GM19328 (cell line): ENCODE data around the gene PLEKHG3.

Source experiments
- ATAC-seq: cut with Tn5 transposase; IDR thresholded peaks from one replicate; pipeline ENCODE4 v1.9.1; 2021; ENCODE audit warnings: mild to moderate bottlenecking, moderate library complexity; ENCODE audit not compliant: unreplicated experiment

The PLEKHG3 gene

GRCh38 chr14:64777461-64777860 is 73.2 kb downstream of the PLEKHG3 start:
- ATAC-seq = no peak

GRCh38 chr14:64778104-64778754 is 74.0 kb downstream of the PLEKHG3 start:
- ATAC-seq = no peak

GRCh38 chr14:64779472-64779871 is 75.2 kb downstream of the PLEKHG3 start:
- no peak for ATAC-seq

- ATAC-seq = no peak
Observed at GRCh38 chr14:64782196-64782595, 78.0 kb downstream of the PLEKHG3 start.

GRCh38 chr14:64784006-64784405 is 79.8 kb downstream of the PLEKHG3 start:
- ATAC-seq = no peak

GRCh38 chr14:64786296-64787149 is 82.3 kb downstream of the PLEKHG3 start:
- no peak for ATAC-seq

- no peak for ATAC-seq
Observed at GRCh38 chr14:64787619-64788018, 83.4 kb downstream of the PLEKHG3 start.

GRCh38 chr14:64788706-64789105 is 84.5 kb downstream of the PLEKHG3 start:
- no peak for ATAC-seq

- ATAC-seq = no peak
Observed at GRCh38 chr14:64789696-64790095, 85.5 kb downstream of the PLEKHG3 start.

- ATAC-seq = no peak
Observed at GRCh38 chr14:64790478-64790877, 86.3 kb downstream of the PLEKHG3 start.

GRCh38 chr14:64792231-64792630 is 88.0 kb downstream of the PLEKHG3 start:
- ATAC-seq = no peak

- ATAC-seq = no peak
Observed at GRCh38 chr14:64792871-64793560, 88.8 kb downstream of the PLEKHG3 start.

- ATAC-seq = no peak
Observed at GRCh38 chr14:64795211-64795610, 91.0 kb downstream of the PLEKHG3 start.

GRCh38 chr14:64795921-64796320 is 91.7 kb downstream of the PLEKHG3 start:
- ATAC-seq = no peak

GRCh38 chr14:64796369-64796768 is 92.1 kb downstream of the PLEKHG3 start:
- no peak for ATAC-seq

- ATAC-seq = no peak
Observed at GRCh38 chr14:64799555-64799954, 95.3 kb downstream of the PLEKHG3 start.
